Transverse colon (tissue), 3 donors: ENCODE data around the gene MRPL19.

Experiments
- CTCF ChIP-seq, 5 experiments: fragments of 200-600 bp in 3 of 5; fragments of 450-650 bp in 2 of 5; sonication (generic) in 3 of 5; IDR thresholded peaks; 1 replicate in 2 of 5; 2 replicates in 3 of 5; pipeline ENCODE4 v1.5.1; 2016 to 2017; ENCODE audit warnings: antibody characterized with exemption in 5 of 5, inconsistent platforms in 3 of 5, mild to moderate bottlenecking in 2 of 5, moderate library complexity in 1 of 5
- EP300 ChIP-seq: sonication (generic); formaldehyde crosslinking; IDR thresholded peaks from one replicate; pipeline ENCODE4 v1.6.1; 2017; ENCODE audit warnings: antibody characterized with exemption, low read depth

GRCh38 chr2:75600461-75601011, 46.0 kb upstream of the MRPL19 start:
- no peak for TF ChIP-seq EP300
- no peak for TF ChIP-seq CTCF (IDR thresholded peaks at IDR 0.05)
